Measurements from ENCODE around the gene ANAPC7.
A peak's percentile ranks its signal among the peaks of the same experiment; 100 is the strongest.

DNA sequence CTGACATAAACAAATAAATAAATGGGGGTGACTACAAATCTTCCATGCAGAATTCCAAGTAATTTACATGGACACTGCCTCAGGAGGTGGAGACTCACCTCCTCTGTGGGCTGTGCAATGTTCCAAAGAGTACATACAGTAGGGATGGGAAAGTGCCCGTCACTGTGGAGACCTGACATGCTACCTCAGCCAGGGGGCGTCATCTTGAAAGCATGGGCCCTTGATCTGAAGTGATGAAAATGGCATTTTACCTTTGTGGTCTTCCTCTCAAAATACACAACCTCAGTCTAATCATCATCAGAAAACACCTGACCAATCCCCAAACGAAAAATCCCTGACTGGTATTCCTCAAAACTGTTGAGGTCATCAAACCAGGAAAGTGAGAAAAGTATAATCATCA, 48.4 kb downstream of the ANAPC7 start:
- TF ChIP-seq, protein P1, sequence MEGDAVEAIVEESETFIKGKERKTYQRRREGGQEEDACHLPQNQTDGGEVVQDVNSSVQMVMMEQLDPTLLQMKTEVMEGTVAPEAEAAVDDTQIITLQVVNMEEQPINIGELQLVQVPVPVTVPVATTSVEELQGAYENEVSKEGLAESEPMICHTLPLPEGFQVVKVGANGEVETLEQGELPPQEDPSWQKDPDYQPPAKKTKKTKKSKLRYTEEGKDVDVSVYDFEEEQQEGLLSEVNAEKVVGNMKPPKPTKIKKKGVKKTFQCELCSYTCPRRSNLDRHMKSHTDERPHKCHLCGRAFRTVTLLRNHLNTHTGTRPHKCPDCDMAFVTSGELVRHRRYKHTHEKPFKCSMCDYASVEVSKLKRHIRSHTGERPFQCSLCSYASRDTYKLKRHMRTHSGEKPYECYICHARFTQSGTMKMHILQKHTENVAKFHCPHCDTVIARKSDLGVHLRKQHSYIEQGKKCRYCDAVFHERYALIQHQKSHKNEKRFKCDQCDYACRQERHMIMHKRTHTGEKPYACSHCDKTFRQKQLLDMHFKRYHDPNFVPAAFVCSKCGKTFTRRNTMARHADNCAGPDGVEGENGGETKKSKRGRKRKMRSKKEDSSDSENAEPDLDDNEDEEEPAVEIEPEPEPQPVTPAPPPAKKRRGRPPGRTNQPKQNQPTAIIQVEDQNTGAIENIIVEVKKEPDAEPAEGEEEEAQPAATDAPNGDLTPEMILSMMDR (IDR thresholded peaks at IDR 0.05) = peak in 3 of 6 experiments; percentile 23 to 44 (median 38)
- no peak for TF ChIP-seq POLR2A (IDR thresholded peaks at IDR 0.05)
